HEK293 (cell line): Measurements from ENCODE around the gene ZNF732.
A peak's percentile ranks its signal among the peaks of the same experiment; 100 is the strongest.

Source experiments
- CTCF ChIA-PET: fragments of 350-600 bp; formaldehyde crosslinking; extraction: SDS; loops from one replicate; lab custom pipeline; 2021; ENCODE audit warnings: antibody characterized with exemption; lab: Yijun Ruan, JAX
- POLR2A ChIA-PET: fragments of 300-600 bp; formaldehyde crosslinking; extraction: SDS; loops from one replicate; lab custom pipeline; 2020; ENCODE audit warnings: antibody characterized with exemption, inconsistent platforms; lab: Yijun Ruan, JAX
- H3K27ac ChIP-seq: fragments of 200-500 bp; sonication (Bioruptor generic); 2 replicates; pipeline ENCODE4 v1.5.1; 2014; ENCODE audit warnings: low read depth, low read length, control low read depth, inconsistent platforms; ENCODE audit errors: extremely low read depth
- H3K36me3 ChIP-seq, 2 experiments: fragments of 200-500 bp in 1 of 2; sonication (Bioruptor generic) in 1 of 2; 1 replicate in 1 of 2; 2 replicates in 1 of 2; pipeline ENCODE4 v1.5.1; 2014 to 2017; ENCODE audit warnings: inconsistent platforms in 2 of 2, low read length in 2 of 2; ENCODE audit not compliant: control insufficient read depth in 2 of 2, insufficient read depth in 1 of 2
- H3K4me1 ChIP-seq: fragments of 200-500 bp; sonication (Bioruptor generic); 2 replicates; pipeline ENCODE4 v1.5.1; 2014; ENCODE audit warnings: mild to moderate bottlenecking, low read length, inconsistent platforms; ENCODE audit not compliant: control insufficient read depth, insufficient read depth
- H3K4me3 ChIP-seq: 2 replicates; pipeline ENCODE4 v1.5.1; 2011; ENCODE audit warnings: low read depth, mild to moderate bottlenecking, control low read depth, low read length, moderate library complexity
- H3K9me3 ChIP-seq: fragments of 200-500 bp; sonication (Bioruptor generic); 2 replicates; pipeline ENCODE4 v1.5.1; 2014; ENCODE audit warnings: low read depth, low read length, inconsistent platforms; ENCODE audit not compliant: control insufficient read depth, insufficient read depth
- CTCF ChIP-seq: fragments of 450-650 bp; formaldehyde crosslinking; IDR thresholded peaks from 2 replicates; pipeline ENCODE4 v1.5.1; 2016; ENCODE audit warnings: missing biosample characterization, missing genetic modification characterization
- GLI2 ChIP-seq: fragments of 450-650 bp; formaldehyde crosslinking; IDR thresholded peaks from 2 replicates; pipeline ENCODE4; 2017; ENCODE audit warnings: missing biosample characterization, missing genetic modification characterization, low read depth, borderline replicate concordance
- SCRT2 ChIP-seq: fragments of 450-650 bp; formaldehyde crosslinking; IDR thresholded peaks from 2 replicates; pipeline ENCODE4 v1.5.1; 2016; ENCODE audit warnings: missing biosample characterization, missing genetic modification characterization
- SETDB1 ChIP-seq: IDR thresholded peaks from one replicate; pipeline ENCODE4 v1.6.1; 2017; ENCODE audit warnings: mild to moderate bottlenecking, low read length, moderate library complexity, mixed read lengths; ENCODE audit not compliant: insufficient read length
- ZBTB1 ChIP-seq: fragments of 450-650 bp; formaldehyde crosslinking; IDR thresholded peaks from 2 replicates; pipeline ENCODE4 v1.5.1; 2016; ENCODE audit warnings: missing biosample characterization, missing genetic modification characterization
- ZBTB20 ChIP-seq: fragments of 450-650 bp; formaldehyde crosslinking; IDR thresholded peaks from 2 replicates; pipeline ENCODE4 v1.5.1; 2016; ENCODE audit warnings: missing biosample characterization, missing genetic modification characterization
- ZBTB48 ChIP-seq: fragments of 450-650 bp; formaldehyde crosslinking; IDR thresholded peaks from 2 replicates; pipeline ENCODE4 v1.5.1; 2016; ENCODE audit warnings: missing biosample characterization, missing genetic modification characterization
- ZFP41 ChIP-seq: fragments of 450-650 bp; formaldehyde crosslinking; IDR thresholded peaks from 2 replicates; pipeline ENCODE4 v1.5.1; 2016; ENCODE audit warnings: missing biosample characterization, missing genetic modification characterization, borderline replicate concordance
- ZFP69B ChIP-seq: fragments of 450-650 bp; formaldehyde crosslinking; IDR thresholded peaks from 2 replicates; pipeline ENCODE4 v1.5.1; 2016; ENCODE audit warnings: missing biosample characterization, missing genetic modification characterization
- ZIC2 ChIP-seq: fragments of 450-650 bp; formaldehyde crosslinking; IDR thresholded peaks from 2 replicates; pipeline ENCODE4 v1.5.1; 2016; ENCODE audit warnings: missing biosample characterization, missing genetic modification characterization
- ZNF140 ChIP-seq: fragments of 450-650 bp; formaldehyde crosslinking; IDR thresholded peaks from 2 replicates; pipeline ENCODE4 v1.5.1; 2016; ENCODE audit warnings: missing biosample characterization, missing genetic modification characterization
- ZNF155 ChIP-seq: fragments of 450-650 bp; formaldehyde crosslinking; IDR thresholded peaks from 2 replicates; pipeline ENCODE4 v1.5.1; 2016; ENCODE audit warnings: missing biosample characterization, missing genetic modification characterization
- ZNF214 ChIP-seq: fragments of 450-650 bp; formaldehyde crosslinking; IDR thresholded peaks from 2 replicates; pipeline ENCODE4 v1.5.1; 2017; ENCODE audit warnings: missing biosample characterization, mild to moderate bottlenecking, missing genetic modification characterization, borderline replicate concordance
- ZNF324 ChIP-seq: fragments of 450-650 bp; formaldehyde crosslinking; IDR thresholded peaks from 2 replicates; pipeline ENCODE4 v1.5.1; 2016; ENCODE audit warnings: missing biosample characterization, missing genetic modification characterization
- ZNF530 ChIP-seq: fragments of 450-650 bp; formaldehyde crosslinking; IDR thresholded peaks from 2 replicates; pipeline ENCODE4 v1.5.1; 2016; ENCODE audit warnings: low read depth, missing biosample characterization, missing genetic modification characterization
- ZNF548 ChIP-seq: fragments of 450-650 bp; formaldehyde crosslinking; IDR thresholded peaks from 2 replicates; pipeline ENCODE4 v1.5.1; 2016; ENCODE audit warnings: missing biosample characterization, missing genetic modification characterization
- ZNF555 ChIP-seq: fragments of 450-650 bp; formaldehyde crosslinking; conservative IDR thresholded peaks from 2 replicates; pipeline ENCODE4 v1.5.1; 2017; ENCODE audit warnings: missing biosample characterization, mild to moderate bottlenecking, missing genetic modification characterization, inconsistent platforms
- ZNF624 ChIP-seq: fragments of 450-650 bp; formaldehyde crosslinking; IDR thresholded peaks from 2 replicates; pipeline ENCODE4 v1.5.1; 2017; ENCODE audit warnings: missing biosample characterization, missing genetic modification characterization
- ZNF658 ChIP-seq: fragments of 450-650 bp; formaldehyde crosslinking; IDR thresholded peaks from 2 replicates; pipeline ENCODE4; 2016; ENCODE audit warnings: missing biosample characterization, missing genetic modification characterization
- ZNF660 ChIP-seq: fragments of 450-650 bp; IDR thresholded peaks from 2 replicates; pipeline ENCODE4 v1.5.1; 2018; ENCODE audit warnings: missing biosample characterization, mild to moderate bottlenecking, missing genetic modification characterization
- ZSCAN18 ChIP-seq: fragments of 450-650 bp; formaldehyde crosslinking; IDR thresholded peaks from 2 replicates; pipeline ENCODE4 v1.5.1; 2016; ENCODE audit warnings: missing biosample characterization, missing genetic modification characterization
- ZSCAN23 ChIP-seq: fragments of 450-650 bp; formaldehyde crosslinking; IDR thresholded peaks from 2 replicates; pipeline ENCODE4 v1.5.1; 2016; ENCODE audit warnings: missing biosample characterization, missing genetic modification characterization
- ZSCAN30 ChIP-seq: fragments of 450-650 bp; IDR thresholded peaks from 2 replicates; pipeline ENCODE4 v1.5.1; 2018; ENCODE audit warnings: missing biosample characterization, mild to moderate bottlenecking, missing genetic modification characterization, moderate library complexity
- TF ChIP-seq, protein P1 (sequence below): fragments of 450-650 bp; formaldehyde crosslinking; IDR thresholded peaks from 2 replicates; pipeline ENCODE4 v1.5.1; 2017; ENCODE audit warnings: missing biosample characterization, missing genetic modification characterization
- TF ChIP-seq, protein P2 (sequence below): fragments of 450-650 bp; formaldehyde crosslinking; IDR thresholded peaks from 2 replicates; pipeline ENCODE4 v1.5.1; 2017; ENCODE audit warnings: missing biosample characterization, mild to moderate bottlenecking, missing genetic modification characterization, moderate library complexity
- TF ChIP-seq, protein P3 (sequence below): sonication (generic); formaldehyde crosslinking; IDR thresholded peaks from 2 replicates; pipeline ENCODE4 v1.8.1; 2022; ENCODE audit warnings: mild to moderate bottlenecking, moderate library complexity, missing genetic modification reagents
- TF ChIP-seq, protein P4 (sequence below): fragments of 450-650 bp; formaldehyde crosslinking; IDR thresholded peaks from 2 replicates; pipeline ENCODE4 v1.5.1; 2016; ENCODE audit warnings: missing biosample characterization, missing genetic modification characterization

ZNF732 gene

DNA sequence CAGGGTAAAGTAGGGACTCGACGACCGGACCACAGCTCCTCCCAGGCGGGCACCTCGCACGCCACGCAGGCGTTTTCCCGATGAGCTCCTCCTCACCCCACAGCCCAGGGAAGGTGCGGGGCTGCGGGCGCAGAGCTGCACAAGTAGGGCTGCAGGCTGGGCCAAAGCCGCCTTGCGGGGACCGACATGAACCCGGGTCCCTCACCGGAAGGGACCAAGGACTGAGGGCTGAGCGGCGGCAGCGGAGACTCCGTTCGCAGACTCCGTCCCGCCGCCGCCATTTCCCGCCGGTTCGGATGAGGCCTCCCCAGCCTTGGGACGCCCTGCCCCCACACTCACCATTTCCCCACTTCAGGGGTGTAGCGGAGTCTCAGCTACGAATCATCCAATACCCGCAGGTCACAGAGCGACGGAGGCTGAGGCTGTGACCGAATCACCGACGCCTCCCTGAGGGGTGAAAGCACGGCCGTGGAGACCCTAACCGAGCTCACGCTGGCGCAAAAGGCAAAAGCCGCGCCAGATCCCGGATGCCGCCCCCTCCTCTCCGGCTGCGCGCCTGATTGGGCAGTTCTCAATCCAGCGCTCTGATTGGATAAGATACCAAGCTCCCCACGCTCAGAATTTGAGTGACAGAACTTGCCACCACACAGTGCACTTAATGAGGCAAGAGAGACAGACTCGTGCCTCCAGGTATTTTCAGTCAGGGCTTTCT lies at the start of gene ZNF732:
ZNF732 (minus strand) TSS at position 506 of the 712 bp plus-strand sequence; CDS start at position 342, 164 bp downstream.
- H3K36me3 ChIP-seq, result no peaks in the 10 kb centered on the region
- H3K4me3 ChIP-seq, result peak within 1 kb of the TSS; percentile 35
- H3K9me3 ChIP-seq, result no peaks in the 10 kb centered on the region
- TF ChIP-seq ZBTB48 (no peak), ZNF624 (tag by site-specific recombination) (no peak), ZBTB1 (tag by site-specific recombination) (no peak), ZNF555 (no peak), ZNF530 (no peak), ZNF155 (tag by site-specific recombination) (no peak), ZNF658 (tag by site-specific recombination) (no peak), ZNF140 (tag by site-specific recombination) (no peak), ZNF660 (no peak), ZNF548 (tag by site-specific recombination) (no peak), ZFP69B (tag by site-specific recombination) (no peak), ZSCAN30 (no peak), ZFP41 (tag by site-specific recombination) (no peak)
- TF ChIP-seq, protein P1, sequence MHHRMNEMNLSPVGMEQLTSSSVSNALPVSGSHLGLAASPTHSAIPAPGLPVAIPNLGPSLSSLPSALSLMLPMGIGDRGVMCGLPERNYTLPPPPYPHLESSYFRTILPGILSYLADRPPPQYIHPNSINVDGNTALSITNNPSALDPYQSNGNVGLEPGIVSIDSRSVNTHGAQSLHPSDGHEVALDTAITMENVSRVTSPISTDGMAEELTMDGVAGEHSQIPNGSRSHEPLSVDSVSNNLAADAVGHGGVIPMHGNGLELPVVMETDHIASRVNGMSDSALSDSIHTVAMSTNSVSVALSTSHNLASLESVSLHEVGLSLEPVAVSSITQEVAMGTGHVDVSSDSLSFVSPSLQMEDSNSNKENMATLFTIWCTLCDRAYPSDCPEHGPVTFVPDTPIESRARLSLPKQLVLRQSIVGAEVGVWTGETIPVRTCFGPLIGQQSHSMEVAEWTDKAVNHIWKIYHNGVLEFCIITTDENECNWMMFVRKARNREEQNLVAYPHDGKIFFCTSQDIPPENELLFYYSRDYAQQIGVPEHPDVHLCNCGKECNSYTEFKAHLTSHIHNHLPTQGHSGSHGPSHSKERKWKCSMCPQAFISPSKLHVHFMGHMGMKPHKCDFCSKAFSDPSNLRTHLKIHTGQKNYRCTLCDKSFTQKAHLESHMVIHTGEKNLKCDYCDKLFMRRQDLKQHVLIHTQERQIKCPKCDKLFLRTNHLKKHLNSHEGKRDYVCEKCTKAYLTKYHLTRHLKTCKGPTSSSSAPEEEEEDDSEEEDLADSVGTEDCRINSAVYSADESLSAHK (tag by site-specific recombination), result no peak
- TF ChIP-seq, protein P2, sequence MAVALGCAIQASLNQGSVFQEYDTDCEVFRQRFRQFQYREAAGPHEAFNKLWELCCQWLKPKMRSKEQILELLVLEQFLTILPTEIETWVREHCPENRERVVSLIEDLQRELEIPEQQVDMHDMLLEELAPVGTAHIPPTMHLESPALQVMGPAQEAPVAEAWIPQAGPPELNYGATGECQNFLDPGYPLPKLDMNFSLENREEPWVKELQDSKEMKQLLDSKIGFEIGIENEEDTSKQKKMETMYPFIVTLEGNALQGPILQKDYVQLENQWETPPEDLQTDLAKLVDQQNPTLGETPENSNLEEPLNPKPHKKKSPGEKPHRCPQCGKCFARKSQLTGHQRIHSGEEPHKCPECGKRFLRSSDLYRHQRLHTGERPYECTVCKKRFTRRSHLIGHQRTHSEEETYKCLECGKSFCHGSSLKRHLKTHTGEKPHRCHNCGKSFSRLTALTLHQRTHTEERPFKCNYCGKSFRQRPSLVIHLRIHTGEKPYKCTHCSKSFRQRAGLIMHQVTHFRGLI, result no peak
- H3K27ac ChIP-seq, result no peak within 1 kb of the TSS
- H3K4me1 ChIP-seq, result no peaks in the 10 kb centered on the region
- ChIA-PET CTCF (interaction anchor here (0.6 to 1.0 kb wide), 2 partner anchors 38 to 49 kb away, joined by 3 read pairs; no protein-coding TSS in a partner anchor), POLR2A (no interaction called here)

DNA sequence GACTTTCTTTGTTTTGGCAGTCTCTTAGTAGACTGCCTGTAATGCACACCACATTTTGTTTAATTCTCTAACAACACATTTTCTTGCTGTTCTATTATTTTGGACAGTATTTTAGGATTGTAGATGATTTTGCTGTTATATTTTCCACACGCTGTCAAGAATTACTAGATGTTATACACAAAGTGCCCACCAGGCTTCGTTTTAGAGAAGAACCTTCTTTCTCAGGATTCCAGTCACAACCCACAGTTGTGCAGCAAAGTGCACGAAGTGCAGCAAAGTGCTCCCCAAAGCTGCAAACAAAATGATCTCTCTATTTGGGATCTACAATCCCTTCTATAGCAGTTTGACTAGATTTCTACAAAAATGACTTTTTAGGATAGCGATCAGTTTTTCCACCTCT lies 34.7 kb upstream of the ZNF732 start:
- POLR2A ChIA-PET, result no interaction called here
- Histone ChIP-seq H3K27ac (no peak overlapping the region), H3K4me3 (no peak overlapping the region), H3K36me3 (no peaks in the 10 kb centered on the region), H3K9me3 (no peaks in the 10 kb centered on the region), H3K4me1 (no peaks in the 10 kb centered on the region)
- CTCF ChIA-PET, result no interaction called here
- TF ChIP-seq ZSCAN18 (tag by site-specific recombination) (no peak), ZNF530 (no peak), SETDB1 (no peak), CTCF (no peak), GLI2 (tag by site-specific recombination) (no peak), ZIC2 (tag by site-specific recombination) (no peak), ZSCAN23 (no peak), ZBTB20 (tag by site-specific recombination) (no peak), ZNF214 (tag by site-specific recombination) (no peak), SCRT2 (tag by site-specific recombination) (no peak), ZNF324 (tag by site-specific recombination) (no peak)
- TF ChIP-seq, protein P3, sequence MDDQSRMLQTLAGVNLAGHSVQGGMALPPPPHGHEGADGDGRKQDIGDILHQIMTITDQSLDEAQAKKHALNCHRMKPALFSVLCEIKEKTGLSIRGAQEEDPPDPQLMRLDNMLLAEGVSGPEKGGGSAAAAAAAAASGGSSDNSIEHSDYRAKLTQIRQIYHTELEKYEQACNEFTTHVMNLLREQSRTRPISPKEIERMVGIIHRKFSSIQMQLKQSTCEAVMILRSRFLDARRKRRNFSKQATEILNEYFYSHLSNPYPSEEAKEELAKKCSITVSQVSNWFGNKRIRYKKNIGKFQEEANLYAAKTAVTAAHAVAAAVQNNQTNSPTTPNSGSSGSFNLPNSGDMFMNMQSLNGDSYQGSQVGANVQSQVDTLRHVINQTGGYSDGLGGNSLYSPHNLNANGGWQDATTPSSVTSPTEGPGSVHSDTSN (CRISPR knock-in tag), result no peak
- TF ChIP-seq, protein P4, sequence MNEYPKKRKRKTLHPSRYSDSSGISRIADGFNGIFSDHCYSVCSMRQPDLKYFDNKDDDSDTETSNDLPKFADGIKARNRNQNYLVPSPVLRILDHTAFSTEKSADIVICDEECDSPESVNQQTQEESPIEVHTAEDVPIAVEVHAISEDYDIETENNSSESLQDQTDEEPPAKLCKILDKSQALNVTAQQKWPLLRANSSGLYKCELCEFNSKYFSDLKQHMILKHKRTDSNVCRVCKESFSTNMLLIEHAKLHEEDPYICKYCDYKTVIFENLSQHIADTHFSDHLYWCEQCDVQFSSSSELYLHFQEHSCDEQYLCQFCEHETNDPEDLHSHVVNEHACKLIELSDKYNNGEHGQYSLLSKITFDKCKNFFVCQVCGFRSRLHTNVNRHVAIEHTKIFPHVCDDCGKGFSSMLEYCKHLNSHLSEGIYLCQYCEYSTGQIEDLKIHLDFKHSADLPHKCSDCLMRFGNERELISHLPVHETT (tag by site-specific recombination), result no peak
